Keratinocyte (primary cell): ENCODE data around the gene POU6F2. TPM values are rescaled to one million over a fixed set of nuclear protein-coding genes. Genes with fewer than 3 reads are reported as not detected.

Experiments
- DNase-seq: peaks from one replicate; pipeline ENCODE4 v3.0.0-alpha.2; 2011; ENCODE audit warnings: low read depth, missing footprints, low spot score
- FAIRE-seq: peaks from 2 replicates; lab custom pipeline; 2011; peaks lifted over from hg19 to GRCh38; lab: Jason Lieb, UNC
- H2AFZ ChIP-seq: 2 replicates; pipeline ENCODE4 v1.6.0; 2012; ENCODE audit warnings: low read length, control low read depth, inconsistent platforms; ENCODE audit not compliant: control insufficient read depth
- H3K27ac ChIP-seq: 2 replicates; pipeline ENCODE4 v1.5.1; 2011; ENCODE audit warnings: low read length; ENCODE audit not compliant: control insufficient read depth, insufficient read depth
- H3K27me3 ChIP-seq: 3 replicates; pipeline ENCODE4 v1.6.0; 2011; ENCODE audit warnings: low read length; ENCODE audit not compliant: control insufficient read depth, insufficient read depth; ENCODE audit errors: extremely low read depth
- H3K36me3 ChIP-seq, 2 experiments: 2 replicates in 1 of 2; 3 replicates in 1 of 2; pipeline ENCODE4 v1.5.1; 2011; ENCODE audit warnings: low read length in 2 of 2, mild to moderate bottlenecking in 1 of 2; ENCODE audit not compliant: control insufficient read depth in 2 of 2, insufficient read depth in 2 of 2; ENCODE audit errors: extremely low read depth in 1 of 2
- H3K4me1 ChIP-seq: 3 replicates; pipeline ENCODE4 v1.5.1; 2011; ENCODE audit warnings: low read length; ENCODE audit not compliant: control insufficient read depth, insufficient read depth; ENCODE audit errors: extremely low read depth
- H3K4me2 ChIP-seq: 3 replicates; pipeline ENCODE4 v1.6.0; 2011; ENCODE audit warnings: low read depth, low read length; ENCODE audit not compliant: control insufficient read depth, insufficient read depth; ENCODE audit errors: extremely low read depth
- H3K4me3 ChIP-seq, 3 experiments: fragments of 200-600 bp in 1 of 3; sonication (generic) in 1 of 3; 2 replicates in 2 of 3; 3 replicates in 1 of 3; pipeline ENCODE4 v1.5.1; 2011 to 2016; ENCODE audit warnings: low read length in 3 of 3, mild to moderate bottlenecking in 3 of 3, control low read depth in 2 of 3, inconsistent platforms in 1 of 3, low read depth in 1 of 3, mixed read lengths in 1 of 3, mixed run types in 1 of 3, moderate library complexity in 1 of 3; ENCODE audit not compliant: control insufficient read depth in 2 of 3, insufficient read depth in 2 of 3; ENCODE audit errors: extremely low read depth in 1 of 3
- H3K79me2 ChIP-seq: 2 replicates; pipeline ENCODE4 v1.6.0; 2012; ENCODE audit warnings: low read length; ENCODE audit not compliant: control insufficient read depth, insufficient read depth
- H3K9ac ChIP-seq: 3 replicates; pipeline ENCODE4 v1.6.0; 2011; ENCODE audit warnings: low read length; ENCODE audit not compliant: control insufficient read depth, insufficient read depth; ENCODE audit errors: extremely low read depth
- H3K9me1 ChIP-seq: 3 replicates; pipeline ENCODE4 v1.6.0; 2011; ENCODE audit warnings: low read length; ENCODE audit not compliant: control insufficient read depth, insufficient read depth; ENCODE audit errors: extremely low read depth
- H3K9me3 ChIP-seq: 2 replicates; pipeline ENCODE4 v1.5.1; 2012; ENCODE audit warnings: low read depth, low read length; ENCODE audit not compliant: control insufficient read depth
- H4K20me1 ChIP-seq: 3 replicates; pipeline ENCODE4 v1.6.0; 2011; ENCODE audit warnings: low read length; ENCODE audit not compliant: control insufficient read depth, insufficient read depth; ENCODE audit errors: extremely low read depth
- EZH2 ChIP-seq: IDR thresholded peaks from one replicate; pipeline ENCODE4 v1.6.1; 2012; ENCODE audit warnings: inconsistent platforms, mild to moderate bottlenecking, low read length, moderate library complexity
- dilution Hi-C: fragments of 300-500 bp; cut with MboI; formaldehyde crosslinking; loops from one replicate; pipeline ENCODE4 v1.7.0; 2020; ENCODE audit warnings: low sequenced_read_pairs; ENCODE audit not compliant: extremely low pct_ligation_motif_present
- polyA plus RNA-seq, 5 experiments: library from polyadenylated mRNA; depleted of rRNA in 3 of 5; stranded (reverse) in 3 of 5; stranded (forward) in 1 of 5; unstranded in 1 of 5; fragments of >200 nt; gene quantifications; 1 replicate in 1 of 5; 2 replicates in 3 of 5; 3 replicates in 1 of 5; pipeline versions ENCODE4 v1.2.1 to v1.2.3, GENCODE V29; 2011 to 2012; ENCODE audit warnings: missing spikeins in 2 of 5, low read depth in 1 of 5, low replicate concordance in 1 of 5
- TF ChIP-seq, protein P1 (sequence below), 3 experiments: IDR thresholded peaks in 1 of 3; conservative IDR thresholded peaks in 1 of 3; optimal IDR thresholded peaks in 1 of 3; 2 replicates in 2 of 3; 3 replicates in 1 of 3; pipeline versions ENCODE3 to v1.5.1; 2011; ENCODE audit warnings: low read length in 3 of 3, mild to moderate bottlenecking in 3 of 3, moderate library complexity in 2 of 3, control low read depth in 1 of 3, inconsistent platforms in 1 of 3; ENCODE audit not compliant: insufficient read depth in 2 of 3; ENCODE audit errors: extremely low read depth in 1 of 3

The POU6F2 gene
- polyA plus RNA-seq, 1 donor (not counting 4 experiments of a cell fraction or from before 2014, with no cell fraction given): not detected

DNA sequence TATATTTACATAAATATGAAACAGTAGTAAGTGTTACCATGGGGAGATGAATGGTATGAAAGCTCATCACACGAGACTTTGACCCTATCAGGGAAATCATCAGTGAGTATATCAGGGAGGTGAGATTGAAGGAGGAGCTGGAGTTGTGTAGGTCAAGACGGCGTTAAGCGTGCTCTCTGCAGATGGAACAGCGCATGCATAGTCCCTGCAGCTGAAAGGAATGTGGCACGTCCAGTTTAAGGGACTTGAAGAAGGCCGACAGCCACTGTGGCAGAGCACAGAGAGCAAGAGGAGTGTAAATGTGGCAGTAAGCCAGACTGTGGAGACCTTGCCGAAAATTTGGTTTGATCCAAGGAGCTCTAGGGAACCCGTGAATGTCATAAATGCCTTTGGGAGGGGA is 38.9 kb downstream of the POU6F2 start:
- dilution Hi-C loops: no loop called here
- Histone ChIP-seq H3K9ac (no peak overlapping the region), H3K4me2 (no peak overlapping the region), H3K4me1 (no peaks in the 10 kb centered on the region), H2AFZ (no peak overlapping the region), H3K9me3 (no peaks in the 10 kb centered on the region), H3K4me3 (no peak overlapping the region), H3K27ac (no peak overlapping the region), H3K9me1 (no peaks in the 10 kb centered on the region), H3K36me3 (no peaks in the 10 kb centered on the region), H3K79me2 (no peaks in the 10 kb centered on the region), H3K27me3 (no peaks in the 10 kb centered on the region), H4K20me1 (no peaks in the 10 kb centered on the region)
- DNase-seq (no peak), FAIRE-seq (no peak)
- TF ChIP-seq, protein P1, sequence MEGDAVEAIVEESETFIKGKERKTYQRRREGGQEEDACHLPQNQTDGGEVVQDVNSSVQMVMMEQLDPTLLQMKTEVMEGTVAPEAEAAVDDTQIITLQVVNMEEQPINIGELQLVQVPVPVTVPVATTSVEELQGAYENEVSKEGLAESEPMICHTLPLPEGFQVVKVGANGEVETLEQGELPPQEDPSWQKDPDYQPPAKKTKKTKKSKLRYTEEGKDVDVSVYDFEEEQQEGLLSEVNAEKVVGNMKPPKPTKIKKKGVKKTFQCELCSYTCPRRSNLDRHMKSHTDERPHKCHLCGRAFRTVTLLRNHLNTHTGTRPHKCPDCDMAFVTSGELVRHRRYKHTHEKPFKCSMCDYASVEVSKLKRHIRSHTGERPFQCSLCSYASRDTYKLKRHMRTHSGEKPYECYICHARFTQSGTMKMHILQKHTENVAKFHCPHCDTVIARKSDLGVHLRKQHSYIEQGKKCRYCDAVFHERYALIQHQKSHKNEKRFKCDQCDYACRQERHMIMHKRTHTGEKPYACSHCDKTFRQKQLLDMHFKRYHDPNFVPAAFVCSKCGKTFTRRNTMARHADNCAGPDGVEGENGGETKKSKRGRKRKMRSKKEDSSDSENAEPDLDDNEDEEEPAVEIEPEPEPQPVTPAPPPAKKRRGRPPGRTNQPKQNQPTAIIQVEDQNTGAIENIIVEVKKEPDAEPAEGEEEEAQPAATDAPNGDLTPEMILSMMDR (optimal IDR thresholded peaks at IDR 0.05 in 1 of 3, IDR thresholded peaks at IDR 0.05 in 1 of 3, conservative IDR thresholded peaks at IDR 0.05 in 1 of 3; ENCODE audit: extremely low read depth in 1 of 3, insufficient read depth in 2 of 3, low read length in 3 of 3): no peak
- no peak for TF ChIP-seq EZH2

DNA sequence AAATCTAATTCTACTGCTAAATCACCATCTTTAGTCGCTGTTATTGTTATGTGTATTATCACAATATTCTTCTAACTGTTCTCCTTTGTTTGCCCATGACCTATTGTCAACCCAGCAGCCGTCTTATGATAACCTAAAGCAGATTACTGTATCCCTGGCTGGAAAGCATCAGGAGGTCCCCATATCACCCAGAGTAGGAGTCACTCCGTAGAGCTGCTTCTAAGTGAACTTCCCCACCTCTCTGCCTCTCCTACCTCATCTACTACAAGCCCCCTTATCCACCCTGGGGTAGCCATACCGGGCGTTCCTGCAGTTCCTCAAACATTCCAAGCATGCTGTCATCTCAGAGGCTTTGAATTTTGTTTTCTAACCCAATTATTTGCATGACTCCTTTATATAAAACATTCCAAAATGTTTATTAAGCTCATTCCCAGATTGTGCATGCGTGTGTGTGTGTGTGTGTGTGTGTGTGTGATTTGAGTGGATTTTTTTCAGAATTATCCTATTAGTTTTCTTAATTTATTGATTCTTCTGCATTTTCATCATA is 39.7 kb downstream of the POU6F2 start:
- no peaks in the 10 kb centered on the region for H3K79me2 ChIP-seq
- no peaks in the 10 kb centered on the region for H3K36me3 ChIP-seq
- no peak overlapping the region for H3K4me3 ChIP-seq
- no peaks in the 10 kb centered on the region for H3K4me1 ChIP-seq
- H2AFZ ChIP-seq: no peak overlapping the region
- no peaks in the 10 kb centered on the region for H3K9me1 ChIP-seq
- no peak overlapping the region for H3K4me2 ChIP-seq
- no peaks in the 10 kb centered on the region for H3K9me3 ChIP-seq
- FAIRE-seq: no peak
- dilution Hi-C loops: no loop called here
- H3K27ac ChIP-seq: no peak overlapping the region
- H3K9ac ChIP-seq: no peak overlapping the region
- no peak for TF ChIP-seq EZH2
- TF ChIP-seq, protein P1 (optimal IDR thresholded peaks at IDR 0.05 in 1 of 3, IDR thresholded peaks at IDR 0.05 in 1 of 3, conservative IDR thresholded peaks at IDR 0.05 in 1 of 3; ENCODE audit: extremely low read depth in 1 of 3, insufficient read depth in 2 of 3, low read length in 3 of 3): no peak
- no peak for DNase-seq
- H3K27me3 ChIP-seq: no peaks in the 10 kb centered on the region
- no peaks in the 10 kb centered on the region for H4K20me1 ChIP-seq
